GM06990 (cell line): ENCODE data around the gene ISY1.

ENCODE experiments used
- DNase-seq: peaks from one replicate; pipeline ENCODE4 v3.0.0-alpha.2; 2011; ENCODE audit not compliant: insufficient read length; ENCODE audit errors: extremely low read depth
- H3K27me3 ChIP-seq: replicated peaks from 2 replicates; pipeline ENCODE4 v1.6.0; 2011; ENCODE audit warnings: low read length; ENCODE audit not compliant: control insufficient read depth, insufficient read depth
- H3K36me3 ChIP-seq: 2 replicates; pipeline ENCODE4 v1.5.1; 2011; ENCODE audit warnings: low read length; ENCODE audit not compliant: control insufficient read depth, insufficient read depth
- H3K4me3 ChIP-seq: replicated peaks from 2 replicates; pipeline ENCODE4 v1.5.1; 2011; ENCODE audit warnings: low read depth, mild to moderate bottlenecking, control low read depth, low read length
- CTCF ChIP-seq: IDR thresholded peaks from 2 replicates; pipeline ENCODE4 v1.5.1; 2011; ENCODE audit warnings: low read length, control low read depth, mild to moderate bottlenecking, inconsistent platforms; ENCODE audit not compliant: insufficient read depth, poor library complexity, severe bottlenecking

Gene ISY1

GRCh38 chr3:129160891-129161859, at the start of gene ISY1:
Gene ISY1 (minus strand): TSS chr3:129161063. CDS start chr3:129160975, 88 bp downstream.
- Histone ChIP-seq H3K36me3 (peaks cover 4% of the 10 kb centered on the region), H3K27me3 (no peaks in the 10 kb centered on the region), H3K4me3 (peak within 1 kb of the TSS; percentile 82)
- DNase-seq = peak; percentile 94
- TF ChIP-seq CTCF = peak; percentile 94

- H3K4me3 ChIP-seq = no peak overlapping the region
- no peaks in the 10 kb centered on the region for H3K36me3 ChIP-seq
- no peaks in the 10 kb centered on the region for H3K27me3 ChIP-seq
- DNase-seq = no peak
- no peak for TF ChIP-seq CTCF
These were observed 46.6 kb upstream of the ISY1 start for GRCh38 chr3:129207479-129207878.

- DNase-seq = no peak
- TF ChIP-seq CTCF = no peak
- Histone ChIP-seq H3K36me3 (no peaks in the 10 kb centered on the region), H3K27me3 (no peaks in the 10 kb centered on the region), H3K4me3 (no peak overlapping the region)
These were observed 44.4 kb upstream of the ISY1 start for GRCh38 chr3:129205109-129205832.

GRCh38 chr3:129204473-129204872, 43.6 kb upstream of the ISY1 start:
- Histone ChIP-seq H3K4me3 (no peak overlapping the region), H3K36me3 (no peaks in the 10 kb centered on the region), H3K27me3 (no peaks in the 10 kb centered on the region)
- DNase-seq = no peak
- TF ChIP-seq CTCF = no peak

GRCh38 chr3:129199366-129199765, 38.5 kb upstream of the ISY1 start:
- no peak for DNase-seq
- no peak for TF ChIP-seq CTCF
- Histone ChIP-seq H3K36me3 (no peaks in the 10 kb centered on the region), H3K4me3 (no peak overlapping the region), H3K27me3 (no peaks in the 10 kb centered on the region)
